B cell (primary cell): ENCODE data around the gene DAB1.

Source experiments
- EZH2 ChIP-seq: IDR thresholded peaks from 2 replicates; pipeline ENCODE4 v1.6.1; 2012; ENCODE audit warnings: borderline replicate concordance, low read depth, mild to moderate bottlenecking, moderate library complexity, low read length; ENCODE audit not compliant: insufficient read depth, poor library complexity, severe bottlenecking
- TF ChIP-seq, protein P1 (sequence below): fragments of 200-600 bp; IDR thresholded peaks from one replicate; pipeline ENCODE4 v1.8.0; 2022; ENCODE audit warnings: antibody characterized with exemption, mild to moderate bottlenecking

GRCh38 chr1:57124768-57125446, 299.0 kb downstream of the DAB1 start:
- TF ChIP-seq, protein P1, sequence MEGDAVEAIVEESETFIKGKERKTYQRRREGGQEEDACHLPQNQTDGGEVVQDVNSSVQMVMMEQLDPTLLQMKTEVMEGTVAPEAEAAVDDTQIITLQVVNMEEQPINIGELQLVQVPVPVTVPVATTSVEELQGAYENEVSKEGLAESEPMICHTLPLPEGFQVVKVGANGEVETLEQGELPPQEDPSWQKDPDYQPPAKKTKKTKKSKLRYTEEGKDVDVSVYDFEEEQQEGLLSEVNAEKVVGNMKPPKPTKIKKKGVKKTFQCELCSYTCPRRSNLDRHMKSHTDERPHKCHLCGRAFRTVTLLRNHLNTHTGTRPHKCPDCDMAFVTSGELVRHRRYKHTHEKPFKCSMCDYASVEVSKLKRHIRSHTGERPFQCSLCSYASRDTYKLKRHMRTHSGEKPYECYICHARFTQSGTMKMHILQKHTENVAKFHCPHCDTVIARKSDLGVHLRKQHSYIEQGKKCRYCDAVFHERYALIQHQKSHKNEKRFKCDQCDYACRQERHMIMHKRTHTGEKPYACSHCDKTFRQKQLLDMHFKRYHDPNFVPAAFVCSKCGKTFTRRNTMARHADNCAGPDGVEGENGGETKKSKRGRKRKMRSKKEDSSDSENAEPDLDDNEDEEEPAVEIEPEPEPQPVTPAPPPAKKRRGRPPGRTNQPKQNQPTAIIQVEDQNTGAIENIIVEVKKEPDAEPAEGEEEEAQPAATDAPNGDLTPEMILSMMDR, result no peak
- no peak for TF ChIP-seq EZH2
